AG10803 (cell line): Measurements from ENCODE around the gene FOXN1.

Experiments used
- DNase-seq: peaks from one replicate; pipeline ENCODE4 v3.0.0; 2010; ENCODE audit warnings: low read depth
- H3K4me3 ChIP-seq: 2 replicates; pipeline ENCODE4 v1.5.1; 2011; ENCODE audit warnings: mild to moderate bottlenecking, low read length, control low read depth
- TF ChIP-seq, protein P1 (sequence below): conservative IDR thresholded peaks from 2 replicates; pipeline ENCODE4 v1.5.1; 2011; ENCODE audit warnings: mild to moderate bottlenecking, low read length, control low read depth, inconsistent platforms

The FOXN1 gene

GRCh38 chr17:28582513-28582912, 76.4 kb downstream of the FOXN1 start:
- TF ChIP-seq, protein P1, sequence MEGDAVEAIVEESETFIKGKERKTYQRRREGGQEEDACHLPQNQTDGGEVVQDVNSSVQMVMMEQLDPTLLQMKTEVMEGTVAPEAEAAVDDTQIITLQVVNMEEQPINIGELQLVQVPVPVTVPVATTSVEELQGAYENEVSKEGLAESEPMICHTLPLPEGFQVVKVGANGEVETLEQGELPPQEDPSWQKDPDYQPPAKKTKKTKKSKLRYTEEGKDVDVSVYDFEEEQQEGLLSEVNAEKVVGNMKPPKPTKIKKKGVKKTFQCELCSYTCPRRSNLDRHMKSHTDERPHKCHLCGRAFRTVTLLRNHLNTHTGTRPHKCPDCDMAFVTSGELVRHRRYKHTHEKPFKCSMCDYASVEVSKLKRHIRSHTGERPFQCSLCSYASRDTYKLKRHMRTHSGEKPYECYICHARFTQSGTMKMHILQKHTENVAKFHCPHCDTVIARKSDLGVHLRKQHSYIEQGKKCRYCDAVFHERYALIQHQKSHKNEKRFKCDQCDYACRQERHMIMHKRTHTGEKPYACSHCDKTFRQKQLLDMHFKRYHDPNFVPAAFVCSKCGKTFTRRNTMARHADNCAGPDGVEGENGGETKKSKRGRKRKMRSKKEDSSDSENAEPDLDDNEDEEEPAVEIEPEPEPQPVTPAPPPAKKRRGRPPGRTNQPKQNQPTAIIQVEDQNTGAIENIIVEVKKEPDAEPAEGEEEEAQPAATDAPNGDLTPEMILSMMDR = no peak
- DNase-seq = no peak
- H3K4me3 ChIP-seq = no peak overlapping the region

- no peak for DNase-seq
- no peak overlapping the region for H3K4me3 ChIP-seq
- TF ChIP-seq, protein P1 = no peak
Observed at GRCh38 chr17:28584434-28584833, 78.3 kb downstream of the FOXN1 start.

DNA sequence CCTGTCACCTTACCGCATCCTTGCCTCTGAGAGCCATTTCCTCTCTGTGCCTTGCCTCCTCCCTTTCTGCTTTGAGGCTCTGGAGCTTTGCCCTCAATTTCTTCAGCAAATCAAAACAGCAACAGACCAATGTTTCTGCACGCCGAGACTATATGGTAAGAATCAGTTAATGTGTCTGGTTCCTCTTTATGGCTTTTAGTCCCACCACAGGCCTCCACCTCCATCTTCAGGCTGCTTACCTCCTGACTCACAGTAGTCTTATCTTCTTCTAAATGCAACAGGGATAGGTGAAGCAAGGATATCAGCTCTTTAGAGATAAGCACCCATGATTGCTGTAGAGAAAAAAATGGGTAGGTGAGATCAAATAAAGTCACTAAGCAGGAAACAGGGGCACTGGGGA, 79.7 kb downstream of the FOXN1 start:
- TF ChIP-seq, protein P1 = no peak
- no peak overlapping the region for H3K4me3 ChIP-seq
- DNase-seq = no peak
